CD4-positive, alpha-beta T cell (primary cell): ENCODE data around the gene NUDT13. TPM values are rescaled to one million over a fixed set of nuclear protein-coding genes. Genes with fewer than 3 reads are reported as not detected.

Source experiments
- ATAC-seq: fragments of 200-7000 bp; cut with Tn5 transposase; one replicate; pipeline ENCODE4 v1.10.0; 2022; ENCODE audit warnings: mild to moderate bottlenecking; ENCODE audit not compliant: poor library complexity
- CTCF ChIA-PET: fragments of 350-600 bp; sonication (Branson Sonifier 250); formaldehyde crosslinking; loops from one replicate; lab custom pipeline; 2021; ENCODE audit warnings: antibody characterized with exemption, inconsistent platforms; lab: Charles Lee
- POLR2A ChIA-PET: fragments of 350-600 bp; sonication (Branson Sonifier 250); formaldehyde crosslinking; loops from one replicate; lab custom pipeline; 2021; ENCODE audit warnings: antibody characterized with exemption, inconsistent platforms; lab: Charles Lee
- DNase-seq, 14 experiments: peaks; one replicate each; pipeline ENCODE4 v3.0.0-alpha.2; 2013 to 2020; ENCODE audit warnings: mixed read lengths in 2 of 14
- H3K27ac ChIP-seq, 2 donors: one replicate each; pipeline versions ENCODE4 v1.5.1 to v1.7.0; 2013; ENCODE audit warnings: low read length in 2 of 2, low read depth in 1 of 2, mild to moderate bottlenecking in 1 of 2
- H3K27me3 ChIP-seq, 2 experiments: 1 replicate in 1 of 2; 2 replicates in 1 of 2; pipeline versions ENCODE4 v1.6.1 to v1.7.0; 2013; ENCODE audit warnings: low read length in 2 of 2, control low read depth in 1 of 2, mild to moderate bottlenecking in 1 of 2, moderate library complexity in 1 of 2; ENCODE audit not compliant: insufficient read depth in 2 of 2, control insufficient read depth in 1 of 2
- H3K36me3 ChIP-seq: one replicate; pipeline ENCODE4 v1.6.1; 2013; ENCODE audit warnings: low read length, control low read depth; ENCODE audit not compliant: insufficient read depth
- H3K4me1 ChIP-seq: one replicate; pipeline ENCODE4 v1.6.1; 2013; ENCODE audit warnings: low read length, control low read depth; ENCODE audit not compliant: insufficient read depth
- H3K4me3 ChIP-seq: one replicate; pipeline ENCODE4 v1.5.1; 2013; ENCODE audit warnings: mild to moderate bottlenecking, low read length, moderate library complexity
- H3K9me3 ChIP-seq, 2 experiments: 1 replicate in 1 of 2; 2 replicates in 1 of 2; pipeline versions ENCODE4 v1.6.1 to v1.7.0; 2013; ENCODE audit warnings: low read length in 2 of 2, mild to moderate bottlenecking in 2 of 2, control low read depth in 1 of 2, moderate library complexity in 1 of 2; ENCODE audit not compliant: control insufficient read depth in 1 of 2, insufficient read depth in 1 of 2
- H3K27ac Mint-ChIP-seq: one replicate; pipeline ENCODE4 v1.8.0; 2020; ENCODE audit warnings: mixed read lengths
- H3K27me3 Mint-ChIP-seq: one replicate; pipeline ENCODE4 v1.8.0; 2021; ENCODE audit warnings: mixed read lengths
- H3K36me3 Mint-ChIP-seq: one replicate; pipeline ENCODE4 v1.8.0; 2021; ENCODE audit warnings: low read depth, mixed read lengths
- H3K4me1 Mint-ChIP-seq: one replicate; pipeline ENCODE4 v1.8.0; 2021; ENCODE audit warnings: low read depth, mixed read lengths
- H3K4me3 Mint-ChIP-seq: one replicate; pipeline ENCODE4 v1.8.0; 2020; ENCODE audit warnings: mild to moderate bottlenecking, mixed read lengths
- H3K9me3 Mint-ChIP-seq: one replicate; pipeline ENCODE4 v1.8.0; 2020; ENCODE audit warnings: mixed read lengths
- intact Hi-C, 2 experiments: fragments of 100-400 bp; cut with DNase I in 1 of 2; cut with micrococcal nuclease in 1 of 2; formaldehyde crosslinking; loops; one replicate each; pipeline versions ENCODE4 v1.15.1 to v1.9.0; 2023 to 2025; cut with DNase I, micrococcal nuclease
- total RNA-seq, 174 experiments: library from RNA in 2 of 174; stranded (reverse) in 2 of 174; gene quantifications; one replicate each; pipeline ENCODE4 v1.2.3 and lab custom pipeline; 2021 to 2026
- TF ChIP-seq, protein P1 (sequence below): fragments of 200-600 bp; IDR thresholded peaks from one replicate; pipeline ENCODE4 v1.8.0; 2022; ENCODE audit warnings: antibody characterized with exemption, mild to moderate bottlenecking

The NUDT13 gene
- total RNA-seq, 2 experiments from 2014 or later = 0.67 to 0.82 TPM

GRCh38 chr10:73084209-73084608, 26.0 kb upstream of the NUDT13 start:
- H3K4me1 ChIP-seq = no peaks in the 10 kb centered on the region
- no peak overlapping the region for H3K27ac ChIP-seq
- DNase-seq (no peak), ATAC-seq (no peak)
- no peak overlapping the region for H3K27ac Mint-ChIP-seq
- intact Hi-C loops = no loop called here
- peaks cover 9% of the 10 kb centered on the region for H3K4me1 Mint-ChIP-seq
- ChIA-PET POLR2A (interaction anchor here (0.5 to 1.9 kb wide), 2 partner anchors 9 to 12 kb away, joined by 3 to 8 read pairs; partner anchors contain the start of gene P4HA1), CTCF (interaction anchor here (1.5 kb wide), 1 partner anchor 13 kb away, joined by 4 read pairs; the partner anchor contains the start of gene P4HA1)
- no peaks in the 10 kb centered on the region for H3K36me3 ChIP-seq
- H3K27me3 ChIP-seq = no peaks in the 10 kb centered on the region
- no peak overlapping the region for H3K4me3 ChIP-seq
- no peak overlapping the region for H3K4me3 Mint-ChIP-seq
- H3K9me3 ChIP-seq = no peaks in the 10 kb centered on the region
- TF ChIP-seq, protein P1, sequence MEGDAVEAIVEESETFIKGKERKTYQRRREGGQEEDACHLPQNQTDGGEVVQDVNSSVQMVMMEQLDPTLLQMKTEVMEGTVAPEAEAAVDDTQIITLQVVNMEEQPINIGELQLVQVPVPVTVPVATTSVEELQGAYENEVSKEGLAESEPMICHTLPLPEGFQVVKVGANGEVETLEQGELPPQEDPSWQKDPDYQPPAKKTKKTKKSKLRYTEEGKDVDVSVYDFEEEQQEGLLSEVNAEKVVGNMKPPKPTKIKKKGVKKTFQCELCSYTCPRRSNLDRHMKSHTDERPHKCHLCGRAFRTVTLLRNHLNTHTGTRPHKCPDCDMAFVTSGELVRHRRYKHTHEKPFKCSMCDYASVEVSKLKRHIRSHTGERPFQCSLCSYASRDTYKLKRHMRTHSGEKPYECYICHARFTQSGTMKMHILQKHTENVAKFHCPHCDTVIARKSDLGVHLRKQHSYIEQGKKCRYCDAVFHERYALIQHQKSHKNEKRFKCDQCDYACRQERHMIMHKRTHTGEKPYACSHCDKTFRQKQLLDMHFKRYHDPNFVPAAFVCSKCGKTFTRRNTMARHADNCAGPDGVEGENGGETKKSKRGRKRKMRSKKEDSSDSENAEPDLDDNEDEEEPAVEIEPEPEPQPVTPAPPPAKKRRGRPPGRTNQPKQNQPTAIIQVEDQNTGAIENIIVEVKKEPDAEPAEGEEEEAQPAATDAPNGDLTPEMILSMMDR = no peak
- H3K36me3 Mint-ChIP-seq = peaks cover 3% of the 10 kb centered on the region
- H3K9me3 Mint-ChIP-seq = no peaks in the 10 kb centered on the region
- no peaks in the 10 kb centered on the region for H3K27me3 Mint-ChIP-seq

GRCh38 chr10:73086816-73087215, 23.4 kb upstream of the NUDT13 start:
- ATAC-seq (no peak), DNase-seq (no peak)
- intact Hi-C loops = no loop called here
- H3K4me1 ChIP-seq = no peaks in the 10 kb centered on the region
- H3K4me1 Mint-ChIP-seq = peaks cover 10% of the 10 kb centered on the region
- no peak overlapping the region for H3K4me3 ChIP-seq
- H3K27me3 Mint-ChIP-seq = no peaks in the 10 kb centered on the region
- CTCF ChIA-PET = interaction anchor here (0.6 kb wide), 1 partner anchor 105 kb away, joined by 4 read pairs; no protein-coding TSS in a partner anchor
- no peak overlapping the region for H3K27ac Mint-ChIP-seq
- H3K9me3 Mint-ChIP-seq = no peaks in the 10 kb centered on the region
- H3K4me3 Mint-ChIP-seq = no peak overlapping the region
- H3K27me3 ChIP-seq = no peaks in the 10 kb centered on the region
- POLR2A ChIA-PET = interaction anchor here (3.3 kb wide), 1 partner anchor 9 kb away, joined by 14 read pairs; the partner anchor contains the start of gene P4HA1
- H3K36me3 Mint-ChIP-seq = peaks cover 9% of the 10 kb centered on the region
- H3K27ac ChIP-seq = no peak overlapping the region
- H3K36me3 ChIP-seq = no peaks in the 10 kb centered on the region
- TF ChIP-seq, protein P1 = no peak
- no peaks in the 10 kb centered on the region for H3K9me3 ChIP-seq

DNA sequence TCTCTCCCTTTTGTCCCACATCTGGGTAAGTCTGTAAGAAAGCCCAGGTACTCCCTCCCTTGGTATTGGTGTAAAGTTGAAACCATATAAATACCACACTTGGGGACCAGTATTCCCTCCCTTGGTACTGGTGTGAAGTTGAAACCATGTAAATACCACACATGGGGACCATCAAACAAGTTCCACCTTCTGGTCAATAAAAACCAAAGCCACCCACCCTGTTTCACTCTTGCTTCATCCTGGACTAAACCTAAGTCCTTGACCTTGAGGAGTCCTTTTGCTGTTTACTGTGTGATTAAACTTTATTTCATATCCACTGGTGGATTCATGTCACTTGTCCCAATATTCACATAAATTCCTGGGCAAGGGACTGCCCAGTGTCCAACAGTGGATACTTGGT, 22.0 kb upstream of the NUDT13 start:
- CTCF ChIA-PET = no interaction called here
- no peak overlapping the region for H3K27ac Mint-ChIP-seq
- TF ChIP-seq, protein P1 = no peak
- Histone ChIP-seq H3K9me3 (no peaks in the 10 kb centered on the region), H3K4me3 (no peak overlapping the region), H3K27ac (no peak overlapping the region), H3K4me1 (no peaks in the 10 kb centered on the region), H3K36me3 (no peaks in the 10 kb centered on the region), H3K27me3 (no peaks in the 10 kb centered on the region)
- H3K4me1 Mint-ChIP-seq = peaks cover 16% of the 10 kb centered on the region
- ATAC-seq = no peak
- intact Hi-C loops = no loop called here
- peaks cover 10% of the 10 kb centered on the region for H3K36me3 Mint-ChIP-seq
- no peaks in the 10 kb centered on the region for H3K9me3 Mint-ChIP-seq
- H3K27me3 Mint-ChIP-seq = no peaks in the 10 kb centered on the region
- DNase-seq = no peak
- no peak overlapping the region for H3K4me3 Mint-ChIP-seq
- POLR2A ChIA-PET = interaction anchor here (3.3 kb wide), 1 partner anchor 8 kb away, joined by 14 read pairs; the partner anchor contains the start of gene P4HA1
